HG02852 (cell line): ENCODE results near the gene WDR13.
A peak's percentile ranks its signal among the peaks of the same experiment; 100 is the strongest.

Experiments
- ATAC-seq: cut with Tn5 transposase; IDR thresholded peaks from one replicate; pipeline ENCODE4 v1.9.1; 2021; ENCODE audit warnings: mild to moderate bottlenecking, moderate library complexity; ENCODE audit not compliant: unreplicated experiment

The WDR13 gene

GRCh38 chrX:48592971-48593370, 4.3 kb upstream of the WDR13 start:
- no peak for ATAC-seq

- ATAC-seq: no peak
Measured at GRCh38 chrX:48595929-48596328, 1.4 kb upstream of the WDR13 start.

- no peak for ATAC-seq
Measured at GRCh38 chrX:48598614-48599013, 1.3 kb downstream of the WDR13 start.

- ATAC-seq: no peak
Measured at GRCh38 chrX:48599341-48599740, 2.0 kb downstream of the WDR13 start.

GRCh38 chrX:48600226-48600625, 2.9 kb downstream of the WDR13 start:
- ATAC-seq: no peak

GRCh38 chrX:48601741-48602394, 4.6 kb downstream of the WDR13 start:
- ATAC-seq: no peak

GRCh38 chrX:48604701-48605100, 7.4 kb downstream of the WDR13 start:
- ATAC-seq: no peak

GRCh38 chrX:48606091-48606490, 8.8 kb downstream of the WDR13 start:
- ATAC-seq: no peak

GRCh38 chrX:48611703-48612102, 14.4 kb downstream of the WDR13 start:
- ATAC-seq: no peak

GRCh38 chrX:48613502-48614160, 16.3 kb downstream of the WDR13 start:
- no peak for ATAC-seq

GRCh38 chrX:48616576-48616975, 19.3 kb downstream of the WDR13 start:
- no peak for ATAC-seq

- no peak for ATAC-seq
Measured at GRCh38 chrX:48617542-48618340, 20.4 kb downstream of the WDR13 start.

GRCh38 chrX:48626401-48627298, 29.4 kb downstream of the WDR13 start:
- ATAC-seq: no peak

GRCh38 chrX:48631376-48632090, 34.2 kb downstream of the WDR13 start:
- ATAC-seq: peak; percentile 83

GRCh38 chrX:48632207-48632606, 34.9 kb downstream of the WDR13 start:
- no peak for ATAC-seq

- ATAC-seq: no peak
Measured at GRCh38 chrX:48636301-48636700, 39.0 kb downstream of the WDR13 start.

GRCh38 chrX:48636776-48637175, 39.5 kb downstream of the WDR13 start:
- no peak for ATAC-seq

GRCh38 chrX:48645669-48646068, 48.4 kb downstream of the WDR13 start:
- no peak for ATAC-seq

GRCh38 chrX:48648336-48648751, 51.1 kb downstream of the WDR13 start:
- ATAC-seq: no peak

GRCh38 chrX:48649102-48649501, 51.8 kb downstream of the WDR13 start:
- no peak for ATAC-seq
